ENCODE data around the gene UNG. TPM values are rescaled to one million over a fixed set of nuclear protein-coding genes. Genes with fewer than 3 reads are reported as not detected.

UNG gene
- total and polyA plus RNA-seq, 9 of the 15 experiments (the other 6 are each of a cell fraction or from before 2014, with no cell fraction given) = 8.4 to 59.8 (median 41.0) TPM

DNA sequence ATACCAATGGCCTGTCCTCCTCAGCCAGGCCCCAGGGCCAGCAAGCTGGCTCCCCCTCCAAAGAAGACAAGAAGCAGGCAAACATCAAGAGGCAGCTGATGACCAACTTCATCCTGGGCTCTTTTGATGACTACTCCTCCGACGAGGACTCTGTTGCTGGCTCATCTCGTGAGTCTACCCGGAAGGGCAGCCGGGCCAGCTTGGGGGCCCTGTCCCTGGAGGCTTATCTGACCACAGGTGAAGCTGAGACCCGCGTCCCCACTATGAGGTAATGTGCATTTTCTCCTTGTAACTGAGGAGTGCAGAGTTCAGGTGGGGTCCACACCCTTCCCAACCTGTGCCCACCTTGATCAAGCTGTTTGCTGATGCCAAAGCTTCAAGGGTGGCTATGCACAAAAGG lies 42.4 kb downstream of the UNG start:
- Histone ChIP-seq H3K4me2 (ENCODE audit: insufficient read depth, low read length) (no peak overlapping the region), H3K27ac (ENCODE audit: extremely low read depth, low read depth, low read length) (no peak overlapping the region), H3K9me1 (ENCODE audit: control insufficient read depth, insufficient read depth, low read length) (no peaks in the 10 kb centered on the region), H3K9me3 (replicated peaks; ENCODE audit: control insufficient read depth, insufficient read depth, low read depth, low read length) (peaks cover 4% of the 10 kb centered on the region; the same call in 1 of the 2 replicates), H2AFZ (ENCODE audit: low read depth, low read length) (no peak overlapping the region), H4K20me1 (replicated peaks; ENCODE audit: control insufficient read depth, insufficient read depth, low read length) (no peaks in the 10 kb centered on the region), H3K4me1 (replicated peaks in 1 of 2; ENCODE audit: control insufficient read depth in 2 of 2, insufficient read depth in 2 of 2, low read length in 2 of 2) (no peaks in the 10 kb centered on the region), H3K36me3 (ENCODE audit: control insufficient read depth, insufficient read depth, low read length) (no peaks in the 10 kb centered on the region), H3K27me3 (ENCODE audit: control insufficient read depth in 2 of 2, insufficient read depth in 2 of 2, low read length in 2 of 2) (peaks cover 6 to 8% of the 10 kb centered on the region in 2 experiments; a peak in 2 of 5 replicates), H3K79me2 (ENCODE audit: control insufficient read depth, insufficient read depth, low read length) (no peaks in the 10 kb centered on the region), H3K9ac (ENCODE audit: insufficient read depth in 1 of 2, low read depth in 2 of 2, low read length in 2 of 2) (no peak overlapping the region), H3K4me3 (no peak overlapping the region)
- in situ Hi-C loops (cut with MboI) = no loop called here
- BruUV-seq (replicated peaks) = no TSS peak
- CTCF ChIA-PET (ENCODE audit: low intra/inter-chr PET ratio) = no interaction called here
- POLR2A ChIA-PET = interaction anchor here (0.6 kb wide), 2 partner anchors 15 to 21 kb away, joined by 3 to 4 read pairs; no protein-coding TSS in a partner anchor
- intact Hi-C loops (cut with micrococcal nuclease) = loop anchor here (10.0 kb wide), 1 partner anchor 245 kb away; no protein-coding TSS in a partner anchor
- ATAC-seq = no peak
- DNase-seq (ENCODE audit: extremely low read depth in 1 of 4, low spot score in 3 of 4) = no peak
- 5% methylated on average over 7 of the region's 7 CpGs for WGBS (ENCODE audit: insufficient coverage, low coverage, missing lambda C conversion rate)
- TF ChIP-seq RFX5 (IDR thresholded peaks at IDR 0.05; ENCODE audit: low read depth, low read length) (no peak), EP300 (IDR thresholded peaks at IDR 0.05; ENCODE audit: low read length) (no peak), CBFA2T2 (conservative IDR thresholded peaks at IDR 0.05) (no peak), FOXJ3 (CRISPR knock-in tag; IDR thresholded peaks at IDR 0.05) (no peak), GABPA (tag; conservative IDR thresholded peaks at IDR 0.05; ENCODE audit: low read depth) (no peak), DDX20 (tag; IDR thresholded peaks at IDR 0.05; ENCODE audit: low read depth) (no peak), ZNF3 (CRISPR knock-in tag; IDR thresholded peaks at IDR 0.05) (no peak), DIDO1 (tag; IDR thresholded peaks at IDR 0.05; ENCODE audit: low read depth) (no peak), ZSCAN29 (IDR thresholded peaks at IDR 0.05) (no peak), POLR2A (conservative IDR thresholded peaks at IDR 0.05) (no peak), ZNF263 (CRISPR knock-in tag; IDR thresholded peaks at IDR 0.05; ENCODE audit: borderline replicate concordance) (no peak), TBL1XR1 (IDR thresholded peaks at IDR 0.05; ENCODE audit: low read length in 2 of 2) (no peak), BRD4 (IDR thresholded peaks at IDR 0.05) (no peak), ZFPM2 (CRISPR knock-in tag; IDR thresholded peaks at IDR 0.05) (no peak)
- TF ChIP-seq, protein P1, sequence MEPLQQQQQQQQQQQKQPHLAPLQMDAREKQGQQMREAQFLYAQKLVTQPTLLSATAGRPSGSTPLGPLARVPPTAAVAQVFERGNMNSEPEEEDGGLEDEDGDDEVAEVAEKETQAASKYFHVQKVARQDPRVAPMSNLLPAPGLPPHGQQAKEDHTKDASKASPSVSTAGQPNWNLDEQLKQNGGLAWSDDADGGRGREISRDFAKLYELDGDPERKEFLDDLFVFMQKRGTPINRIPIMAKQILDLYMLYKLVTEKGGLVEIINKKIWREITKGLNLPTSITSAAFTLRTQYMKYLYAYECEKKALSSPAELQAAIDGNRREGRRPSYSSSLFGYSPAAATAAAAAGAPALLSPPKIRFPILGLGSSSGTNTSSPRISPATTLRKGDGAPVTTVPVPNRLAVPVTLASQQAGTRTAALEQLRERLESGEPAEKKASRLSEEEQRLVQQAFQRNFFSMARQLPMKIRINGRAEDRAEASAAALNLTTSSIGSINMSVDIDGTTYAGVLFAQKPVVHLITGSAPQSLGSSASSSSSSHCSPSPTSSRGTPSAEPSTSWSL (CRISPR knock-in tag; IDR thresholded peaks at IDR 0.05; ENCODE audit: borderline replicate concordance) = no peak
- TF ChIP-seq, protein P2, sequence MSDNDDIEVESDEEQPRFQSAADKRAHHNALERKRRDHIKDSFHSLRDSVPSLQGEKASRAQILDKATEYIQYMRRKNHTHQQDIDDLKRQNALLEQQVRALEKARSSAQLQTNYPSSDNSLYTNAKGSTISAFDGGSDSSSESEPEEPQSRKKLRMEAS (CRISPR knock-in tag; IDR thresholded peaks at IDR 0.05) = no peak
- TF ChIP-seq, protein P3, sequence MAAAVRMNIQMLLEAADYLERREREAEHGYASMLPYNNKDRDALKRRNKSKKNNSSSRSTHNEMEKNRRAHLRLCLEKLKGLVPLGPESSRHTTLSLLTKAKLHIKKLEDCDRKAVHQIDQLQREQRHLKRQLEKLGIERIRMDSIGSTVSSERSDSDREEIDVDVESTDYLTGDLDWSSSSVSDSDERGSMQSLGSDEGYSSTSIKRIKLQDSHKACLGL (CRISPR knock-in tag; IDR thresholded peaks at IDR 0.05; ENCODE audit: borderline replicate concordance, poor library complexity, severe bottlenecking) = no peak
- FAIRE-seq = no peak

Data from K562 (cell line).